Sciatic nerve (tissue), 2 donors: ENCODE measurements around the gene GREB1. TPM values are rescaled to one million over a fixed set of nuclear protein-coding genes. Genes with fewer than 3 reads are reported as not detected.
A peak's percentile ranks its signal among the peaks of the same experiment; 100 is the strongest.
"Not testable (repeated sequence)": the region's sequence is repeated elsewhere in the genome, so short reads cannot be mapped to it uniquely, and the experiment has no call there.

Source experiments
- ATAC-seq: fragments of 200-7000 bp; cut with Tn5 transposase; one replicate; pipeline ENCODE4 v1.9.1; 2020; ENCODE audit warnings: mild to moderate bottlenecking, moderate library complexity
- DNase-seq: peaks from one replicate; pipeline ENCODE4 v3.0.0-alpha.2; 2020; ENCODE audit warnings: low spot score
- intact Hi-C: fragments of 100-400 bp; cut with DNase I; formaldehyde crosslinking; loops from one replicate; pipeline ENCODE4 v1.14.2; 2022
- total RNA-seq: library from RNA; stranded (reverse); fragmentation: NEBNext Ultra II Directional; extraction: Animal tissue kit (Norgen Biotek cat#: 25700); gene quantifications from one replicate; pipeline ENCODE4 v1.2.1, GENCODE V29; 2021
- donor health status: DM: no; HTN: no; CAD: no.
- donor health status: DM: no; HTN: no; CAD: no.

GREB1 gene
- total RNA-seq, 1 donor from 2014 or later = 6.5 TPM

GRCh38 chr2:11646530-11646929 lies 112.7 kb downstream of the GREB1 start:
- intact Hi-C loops = no loop called here
- no peak for ATAC-seq
- peak; percentile 21 for DNase-seq

GRCh38 chr2:11647834-11648600 lies 114.2 kb downstream of the GREB1 start:
- no peak for DNase-seq
- no peak for ATAC-seq
- intact Hi-C loops = no loop called here

DNA sequence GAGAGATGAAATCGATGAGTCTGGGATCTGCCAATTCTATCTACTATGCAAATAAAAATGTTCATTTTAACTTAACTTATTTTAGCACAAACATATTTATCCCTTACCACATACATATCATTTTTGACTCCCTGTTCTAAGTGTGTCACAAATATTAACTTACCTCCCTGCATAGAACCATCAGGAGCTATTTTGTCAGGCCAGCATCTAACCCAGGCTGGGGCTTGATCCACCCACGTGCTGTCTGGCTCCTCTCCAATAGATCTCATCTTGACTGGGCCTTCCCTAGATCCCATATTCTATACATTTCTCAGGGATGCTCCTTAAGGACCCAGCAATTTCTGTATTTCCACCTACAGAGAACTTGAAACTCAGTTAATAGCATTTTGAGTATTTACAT lies 115.2 kb downstream of the GREB1 start:
- ATAC-seq (no peak), DNase-seq (no peak)
- intact Hi-C loops = no loop called here

GRCh38 chr2:11651856-11652548 lies 118.2 kb downstream of the GREB1 start:
- ATAC-seq (no peak), DNase-seq (peak; percentile 4)
- intact Hi-C loops = loop anchor here (5.0 kb wide), 1 partner anchor 100 kb away; no protein-coding TSS in a partner anchor

DNA sequence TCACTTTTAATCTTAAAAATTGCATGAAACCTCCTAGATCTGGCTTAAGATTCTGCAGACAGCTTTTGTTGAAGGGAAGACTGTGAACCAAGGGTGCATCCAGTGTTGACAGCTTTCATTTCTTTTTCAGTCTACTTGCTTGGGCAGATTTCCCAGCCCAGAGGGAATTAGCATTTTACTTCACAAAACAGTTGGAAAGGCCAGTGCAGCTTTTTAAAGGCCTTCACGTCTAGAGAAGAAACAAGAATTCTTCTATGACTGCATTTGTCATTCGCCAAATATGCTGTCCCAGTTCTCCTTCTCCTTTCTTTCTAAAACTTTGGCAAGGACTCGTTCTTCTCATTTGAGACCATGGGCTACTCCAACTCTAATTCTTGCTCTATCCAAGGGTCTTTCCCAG lies 118.7 kb downstream of the GREB1 start:
- peak; percentile 60 for ATAC-seq
- DNase-seq = peak; percentile 23
- intact Hi-C loops = loop anchor here (5.0 kb wide), 1 partner anchor 100 kb away; no protein-coding TSS in a partner anchor

GRCh38 chr2:11655495-11655894 lies 121.7 kb downstream of the GREB1 start:
- intact Hi-C loops = no loop called here
- no peak for DNase-seq
- ATAC-seq = no peak

DNA sequence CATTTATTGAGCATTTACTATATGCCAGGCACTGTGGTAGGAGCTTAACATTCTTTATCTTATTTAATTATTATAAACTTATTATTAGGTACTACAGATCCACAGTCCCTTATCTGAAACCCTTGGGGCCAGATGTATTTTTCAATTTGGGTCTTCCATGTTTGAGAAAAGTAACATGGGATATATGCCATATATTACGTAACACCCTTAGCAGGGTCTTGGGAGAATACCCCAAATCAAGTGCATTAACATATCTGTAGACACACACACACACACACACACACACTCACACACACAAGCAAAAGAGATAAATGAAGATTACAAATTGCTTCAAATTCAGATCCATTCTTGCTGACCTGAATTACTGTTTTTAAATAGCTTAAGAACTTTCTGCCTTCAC lies 122.4 kb downstream of the GREB1 start:
- intact Hi-C loops = no loop called here
- DNase-seq (no peak), ATAC-seq (no peak)

DNA sequence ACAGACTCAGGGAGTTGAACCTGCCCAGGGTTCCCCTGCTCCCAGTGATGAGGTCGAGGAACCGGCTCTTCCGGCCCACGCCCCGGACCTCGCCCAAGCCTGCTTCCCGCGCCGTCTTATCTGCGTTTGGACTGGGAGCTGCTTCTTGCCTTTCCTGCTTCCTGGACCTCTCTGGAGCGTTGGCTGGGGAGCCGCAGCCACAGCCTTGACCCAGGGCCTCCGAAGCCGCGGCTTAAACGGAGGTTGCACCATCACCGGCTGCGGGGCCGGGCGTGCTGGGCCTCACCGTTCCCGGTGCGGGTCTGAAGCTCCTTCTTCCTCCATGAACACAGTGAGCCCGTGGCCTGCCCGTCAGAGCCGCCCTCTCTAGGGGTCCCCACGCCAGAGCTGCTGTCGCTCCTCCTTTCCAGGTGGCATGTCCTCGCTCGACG lies 122.8 kb downstream of the GREB1 start:
- DNase-seq = peak; percentile 50
- intact Hi-C loops = no loop called here
- ATAC-seq = peak; percentile 14

DNA sequence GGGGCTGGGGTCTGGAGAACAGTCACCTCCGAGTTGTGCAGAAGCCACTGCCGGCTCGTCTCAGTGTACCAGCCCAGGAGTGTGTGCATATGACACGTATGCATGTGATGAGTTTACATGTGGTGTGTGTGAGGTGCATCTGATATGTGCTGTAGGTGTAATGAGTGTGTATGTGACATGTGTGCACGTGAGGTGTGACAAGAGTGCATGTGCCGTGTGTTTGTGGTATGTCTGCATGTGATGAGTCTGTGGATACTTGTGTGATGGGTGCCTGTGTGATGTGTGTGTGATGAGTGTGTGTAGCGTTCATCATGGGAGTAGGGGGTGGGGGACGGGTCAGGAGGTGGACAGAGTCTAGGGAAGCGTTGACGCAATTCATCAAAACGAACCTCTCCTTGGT lies 123.3 kb downstream of the GREB1 start:
- DNase-seq (no peak), ATAC-seq (no peak)
- intact Hi-C loops = no loop called here

DNA sequence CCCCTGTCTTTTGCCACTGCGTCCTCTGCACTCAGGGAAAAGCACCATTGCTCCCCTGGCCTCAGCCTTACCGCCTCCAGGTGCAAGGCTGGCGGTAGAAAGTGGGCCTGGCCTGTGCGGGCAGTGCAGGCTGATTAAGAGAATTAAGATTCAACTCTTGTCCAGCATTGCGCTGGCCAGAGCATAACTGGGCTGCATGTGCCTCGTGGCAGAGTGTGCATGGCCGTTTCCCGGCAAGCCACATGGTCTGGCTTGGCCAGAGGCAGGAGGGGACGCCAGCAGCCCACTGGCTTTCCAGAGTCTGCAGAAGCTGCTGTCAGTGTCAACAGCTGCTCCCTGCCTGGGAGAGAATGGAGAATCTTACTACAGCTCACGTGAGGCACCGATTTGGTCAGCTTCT lies 123.8 kb downstream of the GREB1 start:
- intact Hi-C loops = no loop called here
- DNase-seq = peak; percentile 31
- ATAC-seq = no peak

- peak; percentile 18 for DNase-seq
- intact Hi-C loops = no loop called here
Measured at GRCh38 chr2:11658208-11659114, 124.6 kb downstream of the GREB1 start.

DNA sequence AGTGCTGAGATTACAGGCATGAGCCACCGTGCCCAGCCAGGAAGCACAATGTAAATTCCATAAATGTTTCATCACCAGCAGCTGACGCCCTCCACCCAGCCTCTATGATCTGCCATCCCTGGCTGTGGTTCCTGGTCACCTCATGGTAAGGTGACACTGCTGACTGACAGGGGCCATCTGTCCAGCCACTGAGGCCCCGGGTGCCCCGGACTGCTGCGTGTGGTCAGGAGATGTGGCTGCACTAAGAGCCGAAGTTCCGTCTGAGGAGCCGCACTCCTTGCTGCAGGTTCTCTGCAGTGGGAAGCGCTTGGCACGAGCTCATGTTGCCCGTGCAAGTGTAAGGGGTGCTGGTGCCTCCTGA lies 125.2 kb downstream of the GREB1 start:
- DNase-seq = peak; percentile 43
- intact Hi-C loops = no loop called here

More at GRCh38 chr2:11658208-11659114, 124.6 kb downstream of the GREB1 start:
- ATAC-seq = no peak

GRCh38 chr2:11659851-11660250 lies 126.0 kb downstream of the GREB1 start:
- intact Hi-C loops = no loop called here
- DNase-seq = peak; percentile 31
- ATAC-seq = no peak

More for the DNA sequence above, 125.2 kb downstream of the GREB1 start:
- ATAC-seq = no peak

- DNase-seq = peak; percentile 6
- intact Hi-C loops, ATAC-seq: not testable (repeated sequence)
Measured at GRCh38 chr2:11660396-11660795, 126.6 kb downstream of the GREB1 start.

- DNase-seq = peak; percentile 30
- ATAC-seq = no peak
- intact Hi-C loops = no loop called here
Measured at GRCh38 chr2:11661891-11662435, 128.1 kb downstream of the GREB1 start.

DNA sequence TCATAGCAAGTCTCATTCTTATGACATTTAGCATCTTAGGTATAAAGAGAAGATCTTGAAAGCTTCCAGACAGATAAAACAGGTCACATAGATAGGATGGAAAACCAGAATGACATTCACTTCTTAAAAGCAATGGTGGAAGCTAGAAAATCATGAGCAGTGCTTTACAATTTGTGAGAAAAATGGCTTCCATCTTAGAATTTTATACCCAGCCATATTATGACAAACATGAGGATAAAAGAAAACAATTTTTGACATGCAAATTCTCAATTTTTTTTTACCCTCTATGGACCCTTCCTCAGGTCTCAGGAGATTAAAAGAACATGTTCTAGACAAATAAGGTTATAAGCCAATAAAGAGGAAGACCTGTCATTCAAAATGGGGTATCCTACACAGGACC lies 129.0 kb downstream of the GREB1 start:
- intact Hi-C loops = no loop called here
- ATAC-seq = no peak
- no peak for DNase-seq

DNA sequence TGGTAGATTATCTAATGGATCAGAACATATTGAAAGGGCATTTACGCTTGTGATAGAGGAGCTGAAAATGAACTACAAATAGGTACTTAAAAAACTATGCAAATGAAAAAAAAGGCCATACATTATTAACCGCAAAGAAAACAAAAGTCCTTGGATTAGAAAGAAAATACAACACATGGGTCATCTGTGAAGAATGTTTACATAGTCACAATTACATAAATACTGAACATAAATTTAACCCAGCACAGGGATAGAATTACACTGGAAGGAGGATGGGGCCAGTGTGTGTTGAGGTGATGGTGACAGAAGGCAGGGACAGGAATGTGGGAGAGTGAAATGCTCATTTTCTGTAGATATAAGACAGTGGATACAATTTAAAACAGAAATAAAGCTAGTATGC lies 129.6 kb downstream of the GREB1 start:
- DNase-seq = no peak
- no peak for ATAC-seq
- intact Hi-C loops = no loop called here

GRCh38 chr2:11665028-11665427 lies 131.2 kb downstream of the GREB1 start:
- ATAC-seq (no peak), DNase-seq (peak; percentile 33)
- intact Hi-C loops = no loop called here
